Measurements from ENCODE around the gene SRMS.
"Not testable (repeated sequence)": the region's sequence is repeated elsewhere in the genome, so short reads cannot be mapped to it uniquely, and the experiment has no call there.

SRMS gene

GRCh38 chr20:63522091-63522868, 25.3 kb downstream of the SRMS start:
- DNase-seq (ENCODE audit: low read depth in 2 of 2), result no peak

GRCh38 chr20:63521602-63522001, 25.9 kb downstream of the SRMS start:
- no peak for DNase-seq (ENCODE audit: low read depth in 2 of 2)

- peak; percentile 48 to 61 for DNase-seq (ENCODE audit: low read depth in 2 of 2)
Measured at GRCh38 chr20:63520934-63521601, 26.5 kb downstream of the SRMS start.

- DNase-seq (ENCODE audit: low read depth in 2 of 2), result peak; percentile 68 to 76
Measured at GRCh38 chr20:63520504-63520933, 27.0 kb downstream of the SRMS start, which contains the start of gene PPDPF. TSS of gene PPDPF (plus strand) at chr20:63520765. CDS start at chr20:63521309, 544 bp downstream.

GRCh38 chr20:63519668-63520503, 27.7 kb downstream of the SRMS start:
- peak in 1 of 2 donors; percentile 50 for DNase-seq (ENCODE audit: low read depth in 2 of 2)

GRCh38 chr20:63518946-63519667, 28.4 kb downstream of the SRMS start:
- no peak for DNase-seq (ENCODE audit: low read depth in 2 of 2)

- DNase-seq (ENCODE audit: low read depth in 2 of 2), result no peak
Measured at GRCh38 chr20:63518351-63518861, 29.1 kb downstream of the SRMS start.

GRCh38 chr20:63517376-63518309, 29.9 kb downstream of the SRMS start:
- DNase-seq (ENCODE audit: low read depth in 2 of 2), result no peak

- DNase-seq (ENCODE audit: low read depth in 2 of 2), result not testable (repeated sequence)
Measured at GRCh38 chr20:63514520-63514919, 33.0 kb downstream of the SRMS start.

- DNase-seq (ENCODE audit: low read depth in 2 of 2), result no peak
Measured at GRCh38 chr20:63513207-63513606, 34.3 kb downstream of the SRMS start.

- no peak for DNase-seq (ENCODE audit: low read depth in 2 of 2)
Measured at GRCh38 chr20:63509088-63509564, 38.4 kb downstream of the SRMS start.

- no peak for DNase-seq (ENCODE audit: low read depth in 2 of 2)
Measured at GRCh38 chr20:63508072-63508768, 39.3 kb downstream of the SRMS start.

GRCh38 chr20:63507083-63507743, 40.3 kb downstream of the SRMS start:
- DNase-seq (ENCODE audit: low read depth in 2 of 2), result no peak

- no peak for DNase-seq (ENCODE audit: low read depth in 2 of 2)
Measured at GRCh38 chr20:63505723-63506122, 41.8 kb downstream of the SRMS start.

- DNase-seq (ENCODE audit: low read depth in 2 of 2), result no peak
Measured at GRCh38 chr20:63505281-63505680, 42.3 kb downstream of the SRMS start.

GRCh38 chr20:63504642-63505041, 42.9 kb downstream of the SRMS start:
- no peak for DNase-seq (ENCODE audit: low read depth in 2 of 2)

GRCh38 chr20:63503524-63503923, 44.0 kb downstream of the SRMS start:
- DNase-seq (ENCODE audit: low read depth in 2 of 2), result no peak

GRCh38 chr20:63502671-63503172, 44.8 kb downstream of the SRMS start:
- no peak for DNase-seq (ENCODE audit: low read depth in 2 of 2)
